ENCODE data around the gene PTPRG. TPM values are rescaled to one million over a fixed set of nuclear protein-coding genes. Genes with fewer than 3 reads are reported as not detected.

PTPRG gene
- total RNA-seq, 4 donors from 2014 or later: 11.0 to 18.5 (median 14.9) TPM

DNA sequence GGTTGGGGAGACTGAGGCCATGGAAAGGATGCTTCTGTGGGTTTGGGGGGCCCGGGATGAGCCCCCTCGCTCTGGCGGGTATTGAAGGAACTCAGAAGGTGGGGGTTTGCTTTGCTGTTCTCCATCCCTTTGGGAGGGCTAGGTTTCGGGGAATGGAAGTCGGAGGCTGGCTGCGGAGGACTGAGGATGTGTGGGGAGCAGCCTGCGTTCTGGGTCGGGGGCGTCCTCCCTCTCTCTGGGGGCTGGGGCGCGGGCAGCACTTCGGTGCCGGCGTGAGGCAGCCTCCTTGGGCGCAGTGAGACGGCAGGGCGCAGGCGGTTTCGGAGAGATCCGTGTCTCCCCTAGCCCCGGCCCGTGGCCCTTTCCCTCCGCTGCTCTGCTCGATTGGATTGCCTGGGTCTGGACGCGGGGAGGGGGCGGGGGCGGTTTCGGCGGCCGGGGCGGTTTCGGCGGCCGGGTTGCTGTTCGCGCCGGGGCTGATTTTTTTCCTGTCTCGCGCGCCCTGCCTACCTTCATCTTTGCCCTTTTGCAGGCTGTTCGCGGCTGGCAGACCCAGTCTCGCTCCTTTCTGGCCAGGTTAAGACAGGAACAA lies 1.4 kb downstream of the PTPRG start:
- Histone ChIP-seq H3K36me3 (no peaks in the 10 kb centered on the region), H3K27me3 (peaks cover 25% of the 10 kb centered on the region), H3K4me1 (peaks cover 14% of the 10 kb centered on the region), H3K27ac (peak overlapping the region; percentile 97), H3K4me3 (peak overlapping the region; percentile 84), H3K9me3 (peaks cover 4% of the 10 kb centered on the region)
- WGBS: 0% methylated on average over 19 of the region's 44 CpGs
- TF ChIP-seq, protein P1, sequence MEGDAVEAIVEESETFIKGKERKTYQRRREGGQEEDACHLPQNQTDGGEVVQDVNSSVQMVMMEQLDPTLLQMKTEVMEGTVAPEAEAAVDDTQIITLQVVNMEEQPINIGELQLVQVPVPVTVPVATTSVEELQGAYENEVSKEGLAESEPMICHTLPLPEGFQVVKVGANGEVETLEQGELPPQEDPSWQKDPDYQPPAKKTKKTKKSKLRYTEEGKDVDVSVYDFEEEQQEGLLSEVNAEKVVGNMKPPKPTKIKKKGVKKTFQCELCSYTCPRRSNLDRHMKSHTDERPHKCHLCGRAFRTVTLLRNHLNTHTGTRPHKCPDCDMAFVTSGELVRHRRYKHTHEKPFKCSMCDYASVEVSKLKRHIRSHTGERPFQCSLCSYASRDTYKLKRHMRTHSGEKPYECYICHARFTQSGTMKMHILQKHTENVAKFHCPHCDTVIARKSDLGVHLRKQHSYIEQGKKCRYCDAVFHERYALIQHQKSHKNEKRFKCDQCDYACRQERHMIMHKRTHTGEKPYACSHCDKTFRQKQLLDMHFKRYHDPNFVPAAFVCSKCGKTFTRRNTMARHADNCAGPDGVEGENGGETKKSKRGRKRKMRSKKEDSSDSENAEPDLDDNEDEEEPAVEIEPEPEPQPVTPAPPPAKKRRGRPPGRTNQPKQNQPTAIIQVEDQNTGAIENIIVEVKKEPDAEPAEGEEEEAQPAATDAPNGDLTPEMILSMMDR (IDR thresholded peaks at IDR 0.05): no peak
- TF ChIP-seq EP300 (IDR thresholded peaks at IDR 0.05) (no peak), POLR2AphosphoS5 (IDR thresholded peaks at IDR 0.05) (no peak), POLR2A (IDR thresholded peaks at IDR 0.05) (no peak)
- peak in 1 of 2 donors; percentile 63 for DNase-seq (ENCODE audit: low spot score in 2 of 2)

DNA sequence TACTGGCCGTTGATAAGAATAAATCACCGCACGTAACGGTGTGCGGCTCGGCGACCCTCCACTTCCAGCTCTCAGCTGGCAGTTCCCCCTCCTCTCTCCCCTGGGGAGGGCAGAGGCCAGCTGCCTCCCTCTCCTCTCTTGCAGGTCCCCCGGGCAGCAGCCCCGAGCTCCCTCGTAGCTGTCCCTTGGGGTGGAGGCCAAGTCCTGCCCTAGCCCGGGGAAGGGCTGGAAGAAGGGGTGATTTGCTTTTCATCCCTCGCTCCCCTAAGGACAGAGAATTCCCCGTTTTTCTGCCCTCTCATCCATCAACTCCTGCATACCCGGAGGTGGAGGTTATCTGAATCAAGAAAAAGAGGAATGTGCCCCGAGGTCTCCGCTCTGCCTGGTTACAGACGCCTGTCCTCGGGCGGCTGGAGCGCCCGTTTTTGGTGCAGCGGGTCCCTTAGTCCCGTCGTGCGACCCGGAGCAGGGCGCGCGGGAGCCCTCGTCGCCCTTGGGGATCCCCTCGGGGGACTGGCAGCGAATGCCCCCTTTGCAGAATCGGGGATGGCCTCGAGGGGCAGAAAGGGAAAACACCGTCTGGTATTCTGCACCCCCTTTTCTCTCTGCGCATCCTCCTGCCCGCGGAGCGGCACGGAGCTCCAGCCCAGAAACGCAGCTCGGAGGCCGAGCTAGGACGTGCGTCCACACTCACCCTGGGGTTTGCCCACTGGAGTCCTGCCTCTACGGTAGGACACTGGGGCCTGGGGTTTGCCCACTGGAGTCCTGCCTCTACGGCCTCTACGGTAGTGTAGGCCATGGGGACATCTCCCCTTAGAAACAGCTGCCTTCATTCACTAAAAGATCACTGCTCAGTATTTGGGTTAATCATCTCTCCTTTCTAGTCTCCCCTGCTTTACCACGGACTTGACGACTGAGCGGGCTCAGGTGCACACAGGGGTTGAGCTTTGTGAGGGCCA lies 2.2 kb downstream of the PTPRG start:
- WGBS: 2% methylated on average over 15 of the region's 52 CpGs
- DNase-seq (ENCODE audit: low spot score in 2 of 2): peak in 1 of 2 donors; percentile 64
- Histone ChIP-seq H3K27ac (peak overlapping the region; percentile 97), H3K4me1 (peaks cover 14% of the 10 kb centered on the region), H3K36me3 (no peaks in the 10 kb centered on the region), H3K27me3 (peaks cover 25% of the 10 kb centered on the region), H3K9me3 (peaks cover under 1% of the 10 kb centered on the region), H3K4me3 (peak overlapping the region; percentile 84)
- no peak for TF ChIP-seq POLR2AphosphoS5 (IDR thresholded peaks at IDR 0.05)
- TF ChIP-seq, protein P1 (IDR thresholded peaks at IDR 0.05): no peak
- no peak for TF ChIP-seq POLR2A (IDR thresholded peaks at IDR 0.05)
- no peak for TF ChIP-seq EP300 (IDR thresholded peaks at IDR 0.05)

DNA sequence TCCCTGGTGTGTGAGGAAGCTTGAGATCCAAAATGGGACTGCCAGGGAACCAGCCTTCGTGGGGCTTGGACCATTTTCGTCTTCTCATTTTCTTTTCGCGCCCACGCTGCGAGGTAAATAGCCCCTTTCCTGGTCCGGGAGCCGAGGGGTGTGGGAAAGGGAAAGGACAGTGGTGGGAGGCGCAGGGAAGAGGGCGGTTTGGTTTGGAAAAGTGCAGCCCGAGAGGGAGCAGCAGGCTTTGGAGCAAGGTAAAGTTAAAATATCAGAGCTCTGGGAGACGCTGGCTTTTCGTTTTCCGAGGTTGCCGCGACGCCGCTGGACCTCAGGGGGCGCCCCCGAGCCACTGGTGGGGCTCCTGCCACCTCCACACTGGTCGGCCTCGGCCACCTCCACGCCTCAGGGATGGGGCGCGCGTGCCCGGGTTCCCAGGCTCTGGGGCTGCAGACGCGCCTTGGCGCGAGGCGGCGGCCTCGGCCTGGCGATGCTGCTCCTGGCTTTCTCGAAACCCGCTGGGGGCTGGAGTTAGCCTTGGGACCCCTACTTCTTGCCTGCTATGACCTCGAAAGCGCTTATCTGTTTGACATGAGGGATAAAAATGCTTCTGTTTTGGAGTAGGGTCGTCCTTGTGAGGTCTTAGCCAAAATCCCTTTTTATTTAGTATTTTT lies 3.2 kb downstream of the PTPRG start:
- H3K4me1 ChIP-seq: peaks cover 14% of the 10 kb centered on the region
- no peaks in the 10 kb centered on the region for H3K9me3 ChIP-seq
- peak overlapping the region; percentile 84 for H3K4me3 ChIP-seq
- H3K27ac ChIP-seq: peak overlapping the region; percentile 97
- TF ChIP-seq POLR2A (IDR thresholded peaks at IDR 0.05) (no peak), EP300 (IDR thresholded peaks at IDR 0.05) (no peak), POLR2AphosphoS5 (IDR thresholded peaks at IDR 0.05) (no peak)
- TF ChIP-seq, protein P1 (IDR thresholded peaks at IDR 0.05): peak; percentile 26 to 74
- WGBS: 13% methylated on average over 25 of the region's 40 CpGs
- H3K27me3 ChIP-seq: peaks cover 25% of the 10 kb centered on the region
- H3K36me3 ChIP-seq: no peaks in the 10 kb centered on the region
- peak; percentile 81 to 90 for DNase-seq (ENCODE audit: low spot score in 2 of 2)

DNA sequence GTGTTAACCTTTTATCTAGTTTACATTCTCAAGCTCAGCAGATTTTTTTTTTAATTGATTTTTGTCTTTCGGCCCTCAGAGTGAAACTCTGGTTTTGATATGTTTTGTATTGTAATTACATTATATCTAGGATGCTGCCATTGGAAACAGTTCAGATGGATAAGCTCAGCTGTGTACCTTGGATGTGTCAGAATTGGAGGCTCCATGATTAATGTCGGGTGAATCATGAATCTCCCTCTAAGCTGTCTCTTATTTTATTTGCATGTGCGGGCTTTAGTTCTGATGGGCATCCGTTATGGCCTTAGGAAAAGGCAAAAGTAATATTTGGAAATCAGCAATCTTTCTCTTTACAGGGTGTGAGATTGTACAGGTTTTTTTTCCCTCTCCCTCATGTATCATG lies 4.2 kb downstream of the PTPRG start:
- WGBS: 92% methylated on average over 4 of the region's 4 CpGs
- Histone ChIP-seq H3K4me3 (no peak overlapping the region), H3K9me3 (no peaks in the 10 kb centered on the region)

More for the DNA sequence above, 4.2 kb downstream of the PTPRG start:
- no peak for DNase-seq (ENCODE audit: low spot score in 2 of 2)
- no peak overlapping the region for H3K27ac ChIP-seq
- H3K27me3 ChIP-seq: peaks cover 25% of the 10 kb centered on the region
- no peaks in the 10 kb centered on the region for H3K36me3 ChIP-seq
- TF ChIP-seq EP300 (IDR thresholded peaks at IDR 0.05) (no peak), POLR2A (IDR thresholded peaks at IDR 0.05) (no peak), POLR2AphosphoS5 (IDR thresholded peaks at IDR 0.05) (no peak)
- TF ChIP-seq, protein P1 (IDR thresholded peaks at IDR 0.05): no peak
- H3K4me1 ChIP-seq: peaks cover 14% of the 10 kb centered on the region

Data from suprapubic skin (tissue), 4 donors.